ENCODE results near the gene PARD3.

The PARD3 gene

GRCh38 chr10:34169131-34169530, 646.0 kb downstream of the PARD3 start:
- TF ChIP-seq CTCF (conservative IDR thresholded peaks at IDR 0.05): no peak
- H3K27ac ChIP-seq: no peak overlapping the region

GRCh38 chr10:34168439-34168838, 646.7 kb downstream of the PARD3 start:
- H3K27ac ChIP-seq: no peak overlapping the region
- no peak for TF ChIP-seq CTCF (conservative IDR thresholded peaks at IDR 0.05)

GRCh38 chr10:34166823-34167222, 648.3 kb downstream of the PARD3 start:
- TF ChIP-seq CTCF (conservative IDR thresholded peaks at IDR 0.05): no peak

GRCh38 chr10:34166354-34166753, 648.7 kb downstream of the PARD3 start:
- no peak for TF ChIP-seq CTCF (conservative IDR thresholded peaks at IDR 0.05)
- H3K27ac ChIP-seq: no peak overlapping the region

More at GRCh38 chr10:34166823-34167222, 648.3 kb downstream of the PARD3 start:
- H3K27ac ChIP-seq: no peak overlapping the region

- H3K27ac ChIP-seq: no peak overlapping the region
- no peak for TF ChIP-seq CTCF (conservative IDR thresholded peaks at IDR 0.05)
Observed at GRCh38 chr10:34164029-34164428, 651.1 kb downstream of the PARD3 start.

- no peak for TF ChIP-seq CTCF (conservative IDR thresholded peaks at IDR 0.05)
- no peak overlapping the region for H3K27ac ChIP-seq
Observed at GRCh38 chr10:34163075-34163905, 651.8 kb downstream of the PARD3 start.

- TF ChIP-seq CTCF (conservative IDR thresholded peaks at IDR 0.05): no peak
- H3K27ac ChIP-seq: no peak overlapping the region
Observed at GRCh38 chr10:34161777-34162370, 653.2 kb downstream of the PARD3 start.
